Caki2 (cell line): ENCODE data around the gene TSC22D3. TPM values are rescaled to one million over a fixed set of nuclear protein-coding genes. Genes with fewer than 3 reads are reported as not detected.
"Not testable (repeated sequence)": the region's sequence is repeated elsewhere in the genome, so short reads cannot be mapped to it uniquely, and the experiment has no call there.

ENCODE experiments used
- DNase-seq: peaks from one replicate; pipeline ENCODE4 v3.0.0-alpha.2; 2015; ENCODE audit warnings: low read depth
- in situ Hi-C: cut with HindIII; loops from 2 replicates; pipeline ENCODE4 v1.10.0; 2016; ENCODE audit warnings: low sequenced_read_pairs, low pct_unique_long_range_greater_than_20kb, mixed read lengths
- total RNA-seq: library from RNA; depleted of rRNA; stranded (reverse); fragments of >200 nt; shearing (Covaris generic); gene quantifications from 2 replicates; pipeline ENCODE4 v1.2.3, GENCODE V29; 2014; ENCODE audit warnings: low replicate concordance; rRNA removed

The TSC22D3 gene
- total RNA-seq, 1 experiment from 2014 or later: 37.9 TPM

- no peak for DNase-seq
- in situ Hi-C loops: no loop called here
These were observed 99.6 kb downstream of the TSC22D3 start for GRCh38 chrX:107675823-107676555.

DNA sequence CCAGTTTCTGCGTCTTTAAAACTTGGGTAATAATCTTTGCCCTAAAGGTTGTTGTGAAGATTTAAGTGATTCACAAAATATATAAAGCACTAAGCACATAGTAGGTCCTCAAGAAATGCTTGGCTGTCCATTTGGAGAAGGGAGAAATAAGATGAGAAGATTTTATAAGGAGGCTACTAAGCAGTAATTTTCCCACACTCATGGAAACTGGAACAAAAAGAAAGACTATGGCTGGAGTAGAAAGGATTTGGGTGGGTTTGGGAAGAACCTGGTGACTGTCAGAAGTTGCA is 100.3 kb downstream of the TSC22D3 start:
- in situ Hi-C loops: no loop called here
- DNase-seq: no peak

DNA sequence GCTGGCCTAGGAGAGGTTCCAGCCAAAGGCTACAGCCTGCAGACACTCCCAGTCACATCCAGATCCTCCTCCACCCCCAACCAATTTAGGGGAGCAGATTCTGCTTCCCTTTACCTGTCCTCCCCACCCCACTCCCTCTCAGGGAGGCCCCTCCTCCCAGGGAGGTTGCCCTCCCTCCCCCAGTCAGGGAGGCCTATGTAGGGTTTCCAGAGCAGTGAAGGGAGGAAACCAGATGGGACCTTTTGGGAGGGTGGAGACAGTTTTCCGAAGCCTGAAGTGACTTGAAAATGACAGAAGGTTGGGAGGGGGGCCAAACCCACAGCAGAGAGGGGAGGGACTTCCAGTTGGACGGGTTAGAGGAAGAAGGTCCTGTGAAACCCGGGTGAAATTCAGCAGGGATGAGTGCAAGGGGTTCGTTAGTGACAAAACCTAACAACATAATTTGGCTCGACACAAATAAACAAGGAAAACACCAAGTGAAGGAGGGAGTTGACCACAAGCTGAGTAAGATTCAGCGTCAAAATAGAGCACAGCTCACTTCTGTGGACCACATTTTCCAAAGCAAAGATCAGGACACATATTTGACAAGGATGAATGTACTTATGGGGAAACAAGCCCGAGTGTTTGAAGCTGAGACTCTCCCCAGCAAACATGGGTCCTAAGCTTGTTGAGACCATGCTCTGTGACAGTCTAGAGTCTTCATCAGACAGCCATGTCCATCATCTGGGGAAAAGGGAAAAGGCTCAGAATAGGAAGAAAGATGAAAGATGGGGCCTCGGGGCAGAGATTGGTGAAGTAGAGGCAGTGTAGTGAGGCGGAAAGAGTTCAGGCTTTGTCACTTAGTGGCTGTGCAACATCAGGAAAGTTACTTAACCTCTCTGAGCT is 100.9 kb downstream of the TSC22D3 start:
- DNase-seq: no peak
- in situ Hi-C loops: no loop called here

DNA sequence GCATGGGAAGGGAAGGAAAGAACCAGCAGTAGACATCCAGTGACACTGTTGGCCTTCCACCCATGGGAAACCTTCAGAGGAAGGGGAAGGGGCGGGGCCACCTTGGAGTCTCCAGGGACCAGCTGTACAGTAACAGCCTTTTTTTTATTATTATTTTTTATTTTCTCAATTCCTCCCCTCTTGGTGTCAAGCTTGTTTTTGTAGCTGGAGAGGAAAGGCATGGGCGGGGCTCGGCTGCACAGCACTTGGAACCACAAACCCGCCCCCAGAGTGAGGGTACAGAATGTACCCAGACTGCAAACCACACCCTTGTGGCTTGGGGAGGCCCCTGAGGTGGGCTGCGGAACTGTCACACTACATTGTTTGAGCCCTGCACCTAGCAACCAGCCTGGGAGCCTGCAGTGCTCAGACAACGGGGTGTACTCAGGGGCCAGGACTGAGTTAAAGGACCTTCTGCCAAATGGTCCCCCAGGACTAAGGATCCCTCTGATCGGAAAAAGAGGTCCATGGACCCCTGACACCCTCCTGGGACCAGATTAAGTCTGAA is 101.6 kb downstream of the TSC22D3 start:
- DNase-seq: peak; percentile 57
- in situ Hi-C loops: no loop called here

- in situ Hi-C loops: no loop called here
These were observed 102.2 kb downstream of the TSC22D3 start for GRCh38 chrX:107673431-107673830.

GRCh38 chrX:107672955-107673378 is 102.6 kb downstream of the TSC22D3 start:
- in situ Hi-C loops: no loop called here
- DNase-seq: peak; percentile 92

More at GRCh38 chrX:107673431-107673830, 102.2 kb downstream of the TSC22D3 start:
- DNase-seq: no peak

GRCh38 chrX:107671256-107671655 is 104.3 kb downstream of the TSC22D3 start:
- in situ Hi-C loops, DNase-seq: not testable (repeated sequence)

- in situ Hi-C loops: no loop called here
- DNase-seq: no peak
These were observed 105.5 kb downstream of the TSC22D3 start for GRCh38 chrX:107669885-107670628.

DNA sequence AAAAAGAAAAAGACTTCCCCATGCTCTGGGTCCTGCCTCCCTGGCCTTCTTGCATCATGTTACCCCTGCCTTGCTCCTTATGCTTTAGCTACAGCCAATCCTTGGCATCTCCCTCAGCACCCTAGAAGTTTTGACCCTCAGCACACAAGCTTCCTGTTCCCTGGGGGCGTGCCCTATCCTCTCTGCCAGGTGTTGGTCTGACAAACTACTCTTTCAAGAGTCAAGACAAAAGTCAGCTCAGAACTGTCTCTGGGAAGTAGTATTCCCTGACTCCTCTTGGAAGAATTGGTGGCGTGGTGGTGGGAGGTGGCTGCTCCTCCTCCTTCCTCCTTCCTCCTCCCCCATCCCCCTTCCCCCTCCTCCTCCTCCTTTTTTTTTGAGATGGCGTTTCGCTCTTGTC is 106.3 kb downstream of the TSC22D3 start:
- in situ Hi-C loops: no loop called here
- no peak for DNase-seq

- in situ Hi-C loops, DNase-seq: not testable (repeated sequence)
These were observed 106.9 kb downstream of the TSC22D3 start for GRCh38 chrX:107668710-107669109.

- DNase-seq: no peak
- in situ Hi-C loops: no loop called here
These were observed 108.2 kb downstream of the TSC22D3 start for GRCh38 chrX:107667426-107667825.

- in situ Hi-C loops: no loop called here
- DNase-seq: no peak
These were observed 108.7 kb downstream of the TSC22D3 start for GRCh38 chrX:107666931-107667330.

Other genes with a start within 250 kb of the TSC22D3 start
- 63.9 and 89.5 TPM in 2 replicates for gene PRPS1, start 147.3 kb downstream of the TSC22D3 start, total RNA-seq
- not detected in 2 replicates for gene NCBP2L, start 1.9 kb upstream of the TSC22D3 start, total RNA-seq
- gene MID2, start 50.1 kb upstream of the TSC22D3 start, total RNA-seq: 9.3 and 15.6 TPM in 2 replicates
- not detected in 2 replicates for gene TEX13B, start 206.6 kb upstream of the TSC22D3 start, total RNA-seq